Retinal pigment epithelial cell (primary cell): ENCODE results near the gene SURF1.

Experiments used
- DNase-seq: peaks from one replicate; pipeline ENCODE4 v3.0.0-alpha.2; 2010; ENCODE audit warnings: low read depth
- H3K4me3 ChIP-seq: 2 replicates; pipeline ENCODE4 v1.5.1; 2011; ENCODE audit warnings: mild to moderate bottlenecking, low read length, control low read depth, moderate library complexity
- TF ChIP-seq, protein P1 (sequence below): conservative IDR thresholded peaks from 2 replicates; pipeline ENCODE4 v1.5.1; 2011; ENCODE audit warnings: low read depth, low read length, control low read depth, inconsistent platforms

Gene SURF1

DNA sequence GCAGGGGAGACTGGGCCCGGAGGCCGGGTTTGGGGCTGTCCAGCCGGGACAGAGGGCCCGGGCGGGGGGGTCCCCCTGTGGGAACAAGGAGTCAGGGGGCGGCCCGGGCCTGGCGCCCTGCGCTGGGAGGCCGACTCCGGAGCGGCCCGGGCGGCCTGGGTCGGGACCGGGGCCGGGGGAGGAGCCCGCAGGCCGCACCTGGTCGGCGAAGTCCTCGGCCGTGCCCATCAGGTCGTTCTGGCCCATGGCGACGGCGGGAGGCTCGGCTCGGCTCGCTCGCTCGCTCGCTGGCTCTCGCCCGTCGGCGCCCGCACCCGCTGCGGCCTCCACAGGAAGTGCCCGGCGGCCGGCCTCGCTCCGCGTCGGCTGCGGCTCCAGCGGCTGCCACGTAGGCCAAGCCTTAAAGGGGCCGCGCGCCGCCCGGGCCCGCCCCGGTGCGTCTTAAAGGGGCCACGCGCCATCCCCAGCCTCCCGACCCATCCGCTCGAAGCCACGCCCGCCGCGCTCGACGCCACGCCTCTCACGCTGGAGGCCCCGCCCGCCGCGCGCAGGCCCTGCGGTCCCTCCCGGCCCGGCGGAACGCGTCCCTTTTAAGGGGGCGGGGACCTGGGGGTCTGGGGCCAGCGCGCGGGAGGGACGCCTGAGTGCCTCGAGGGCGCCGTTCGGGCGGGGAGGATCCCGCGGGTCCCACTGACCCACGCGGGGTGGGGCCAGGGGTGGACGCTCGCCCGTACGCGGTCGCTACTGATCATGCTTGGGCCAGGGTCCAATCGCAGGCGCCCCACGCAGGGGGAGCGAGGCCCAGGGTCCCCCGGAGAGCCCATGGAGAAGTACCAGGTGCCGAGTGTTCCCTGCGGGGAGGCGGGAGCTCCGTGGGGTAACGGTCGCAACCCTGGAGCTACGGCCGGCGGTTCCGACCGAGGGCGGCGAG, 19.7 kb upstream of the SURF1 start, which contains the start of the genes STKLD1 and SURF4:
TSS of gene STKLD1 (plus strand) at position 643 of the 931 bp plus-strand sequence. CDS start at position 751, 108 bp downstream.
TSS of gene SURF4 (minus strand) at position 337 of the 931 bp plus-strand sequence. CDS start at position 246, 91 bp downstream.
- peak within 1 kb of the TSS; percentile 98 for H3K4me3 ChIP-seq
- peak; percentile 83 for DNase-seq
- TF ChIP-seq, protein P1, sequence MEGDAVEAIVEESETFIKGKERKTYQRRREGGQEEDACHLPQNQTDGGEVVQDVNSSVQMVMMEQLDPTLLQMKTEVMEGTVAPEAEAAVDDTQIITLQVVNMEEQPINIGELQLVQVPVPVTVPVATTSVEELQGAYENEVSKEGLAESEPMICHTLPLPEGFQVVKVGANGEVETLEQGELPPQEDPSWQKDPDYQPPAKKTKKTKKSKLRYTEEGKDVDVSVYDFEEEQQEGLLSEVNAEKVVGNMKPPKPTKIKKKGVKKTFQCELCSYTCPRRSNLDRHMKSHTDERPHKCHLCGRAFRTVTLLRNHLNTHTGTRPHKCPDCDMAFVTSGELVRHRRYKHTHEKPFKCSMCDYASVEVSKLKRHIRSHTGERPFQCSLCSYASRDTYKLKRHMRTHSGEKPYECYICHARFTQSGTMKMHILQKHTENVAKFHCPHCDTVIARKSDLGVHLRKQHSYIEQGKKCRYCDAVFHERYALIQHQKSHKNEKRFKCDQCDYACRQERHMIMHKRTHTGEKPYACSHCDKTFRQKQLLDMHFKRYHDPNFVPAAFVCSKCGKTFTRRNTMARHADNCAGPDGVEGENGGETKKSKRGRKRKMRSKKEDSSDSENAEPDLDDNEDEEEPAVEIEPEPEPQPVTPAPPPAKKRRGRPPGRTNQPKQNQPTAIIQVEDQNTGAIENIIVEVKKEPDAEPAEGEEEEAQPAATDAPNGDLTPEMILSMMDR: no peak

DNA sequence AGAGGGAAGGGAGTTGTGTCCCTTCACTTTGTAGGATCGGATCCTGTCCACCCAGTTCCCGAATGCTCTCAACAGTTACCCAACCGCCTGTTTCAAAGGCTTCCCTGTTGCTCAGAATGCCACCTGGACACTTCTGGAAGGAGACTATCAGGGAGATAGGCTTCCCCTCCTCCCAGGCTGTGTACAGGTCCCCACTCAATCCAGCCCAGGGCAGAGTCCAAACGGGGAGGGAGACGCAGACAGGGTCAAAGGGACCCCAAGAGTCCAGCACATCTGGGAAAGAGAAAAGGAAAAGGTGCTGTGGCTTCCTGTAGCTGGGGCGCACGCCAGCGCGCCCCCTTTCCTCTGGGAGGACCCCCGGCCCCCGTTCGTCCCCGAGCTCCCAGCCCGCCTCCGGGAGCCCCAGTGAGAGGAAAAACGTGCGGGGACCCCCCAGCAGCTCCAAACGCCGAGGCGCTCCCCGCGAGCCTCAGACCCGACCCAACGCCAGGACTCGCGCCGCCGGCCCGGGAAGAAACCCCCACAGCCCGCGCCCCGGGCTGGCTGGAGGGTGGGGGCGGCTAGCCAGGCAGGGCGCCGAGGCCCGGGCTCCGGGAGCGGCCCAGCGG, 18.9 kb upstream of the SURF1 start:
- no peak for DNase-seq
- peak overlapping the region; percentile 98 for H3K4me3 ChIP-seq
- TF ChIP-seq, protein P1: no peak

DNA sequence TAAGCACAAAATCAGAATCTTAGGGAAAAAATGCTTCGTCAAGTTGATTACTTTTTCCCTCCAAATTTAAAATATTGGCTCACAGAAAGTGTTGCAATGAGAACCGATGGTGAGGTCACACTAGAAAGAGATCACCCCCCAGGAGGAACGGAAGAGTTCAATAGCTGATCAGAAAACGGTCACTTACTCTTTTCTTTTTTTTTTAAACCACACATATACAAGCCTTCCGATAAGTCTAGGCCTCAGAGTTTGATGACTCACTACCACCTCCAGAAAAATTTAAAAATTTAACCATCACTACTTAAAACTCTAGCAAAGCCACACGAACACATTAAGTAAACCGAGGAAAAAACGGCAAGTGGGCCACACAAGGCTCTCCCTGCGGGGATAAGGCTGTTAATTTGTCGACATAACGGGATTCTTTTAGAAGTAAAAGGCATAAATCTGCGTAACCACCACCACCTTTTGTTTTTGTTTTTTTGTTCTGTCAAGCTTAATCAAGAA, 18.4 kb upstream of the SURF1 start:
- TF ChIP-seq, protein P1: no peak
- no peak for DNase-seq
- H3K4me3 ChIP-seq: peak overlapping the region; percentile 98

DNA sequence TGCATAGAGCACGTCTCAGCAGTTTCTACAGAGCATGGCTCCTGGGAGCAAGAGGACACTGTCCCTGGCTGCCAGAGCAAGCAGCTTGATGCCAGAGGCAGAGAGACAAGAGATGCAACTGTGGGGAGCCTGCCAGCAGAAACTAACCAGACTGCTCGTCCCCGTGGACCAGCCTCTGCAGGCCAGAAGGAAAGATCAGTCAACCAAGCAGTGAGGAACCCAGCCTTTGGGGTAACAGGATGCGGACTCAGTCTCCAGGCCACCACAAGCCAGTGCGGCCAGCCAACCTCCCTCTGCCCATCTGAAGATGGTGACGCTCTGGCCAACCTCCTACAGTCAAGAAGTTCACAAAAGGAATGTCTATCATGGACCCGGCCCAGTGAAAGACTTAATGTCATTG, 15.9 kb upstream of the SURF1 start:
- TF ChIP-seq, protein P1: no peak
- no peak overlapping the region for H3K4me3 ChIP-seq
- no peak for DNase-seq

DNA sequence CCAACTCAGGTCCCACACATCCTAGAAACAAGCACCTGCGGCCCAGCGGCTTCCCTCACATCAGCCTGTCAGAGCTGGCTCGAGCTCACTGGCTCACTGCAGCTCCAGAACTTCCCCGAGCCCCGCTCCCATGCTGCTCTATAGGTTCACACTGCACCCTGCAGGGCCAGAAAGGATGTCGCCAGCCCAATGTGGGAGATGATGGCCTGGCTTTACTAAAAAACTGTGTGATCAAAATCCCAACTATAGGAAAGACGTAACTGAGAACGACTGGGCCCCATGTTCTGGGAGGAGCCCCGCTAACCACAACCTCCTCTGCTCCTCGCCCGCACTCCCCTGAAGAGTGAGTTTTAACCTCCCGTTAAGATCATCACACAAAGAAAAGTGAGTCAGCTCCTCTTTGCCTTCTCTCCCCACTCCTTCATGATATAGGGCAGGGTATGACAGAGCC, 15.0 kb upstream of the SURF1 start:
- TF ChIP-seq, protein P1: no peak
- DNase-seq: no peak
- H3K4me3 ChIP-seq: no peak overlapping the region

DNA sequence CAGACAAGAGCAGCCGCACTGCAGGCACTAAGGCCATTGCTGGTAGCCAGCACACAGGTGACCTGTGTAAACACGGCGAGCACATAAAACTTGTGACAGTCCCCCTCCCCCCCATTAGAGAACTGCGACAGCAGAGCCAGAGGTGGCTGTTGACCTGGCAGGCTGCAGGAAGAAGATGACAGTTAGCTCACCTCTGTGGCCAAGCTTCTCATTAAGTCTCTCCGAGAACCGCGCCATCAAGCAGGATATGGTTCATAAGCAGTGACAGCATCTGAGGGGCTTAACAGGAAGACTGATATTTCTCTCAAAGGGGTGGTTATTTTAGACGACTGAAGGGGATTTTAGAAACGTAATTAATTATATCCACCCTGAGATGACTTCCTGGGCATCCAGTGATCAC, 14.4 kb upstream of the SURF1 start:
- no peak overlapping the region for H3K4me3 ChIP-seq
- TF ChIP-seq, protein P1: no peak
- DNase-seq: no peak
